Measurements from ENCODE around the gene IFNAR1.
"Not testable (repeated sequence)": the region's sequence is repeated elsewhere in the genome, so short reads cannot be mapped to it uniquely, and the experiment has no call there.

The IFNAR1 gene

GRCh38 chr21:33350676-33351075 is 25.9 kb downstream of the IFNAR1 start:
- DNase-seq: no peak

- no peak for DNase-seq
Observed at GRCh38 chr21:33355355-33355754, 30.6 kb downstream of the IFNAR1 start.

GRCh38 chr21:33355996-33356395 is 31.2 kb downstream of the IFNAR1 start:
- DNase-seq: no peak

- DNase-seq: no peak
Observed at GRCh38 chr21:33357177-33357576, 32.4 kb downstream of the IFNAR1 start.

- no peak for DNase-seq
Observed at GRCh38 chr21:33359446-33359845, 34.7 kb downstream of the IFNAR1 start.

GRCh38 chr21:33360281-33360680 is 35.5 kb downstream of the IFNAR1 start:
- DNase-seq: no peak

GRCh38 chr21:33360881-33361602 is 36.3 kb downstream of the IFNAR1 start:
- peak; percentile 92 for DNase-seq

- peak; percentile 62 for DNase-seq
Observed at GRCh38 chr21:33362044-33362555, 37.3 kb downstream of the IFNAR1 start.

- DNase-seq: not testable (repeated sequence)
Observed at GRCh38 chr21:33363911-33364609, 39.3 kb downstream of the IFNAR1 start.

GRCh38 chr21:33364830-33365229 is 40.1 kb downstream of the IFNAR1 start:
- no peak for DNase-seq

- DNase-seq: no peak
Observed at GRCh38 chr21:33367309-33367973, 42.7 kb downstream of the IFNAR1 start.

GRCh38 chr21:33368124-33368523 is 43.4 kb downstream of the IFNAR1 start:
- DNase-seq: no peak

- DNase-seq: no peak
Observed at GRCh38 chr21:33368576-33368975, 43.8 kb downstream of the IFNAR1 start.

GRCh38 chr21:33369586-33369985 is 44.8 kb downstream of the IFNAR1 start:
- DNase-seq: no peak

- no peak for DNase-seq
Observed at GRCh38 chr21:33370305-33370704, 45.5 kb downstream of the IFNAR1 start.

GRCh38 chr21:33371366-33371765 is 46.6 kb downstream of the IFNAR1 start:
- no peak for DNase-seq

GRCh38 chr21:33372582-33372981 is 47.8 kb downstream of the IFNAR1 start:
- no peak for DNase-seq

- DNase-seq: no peak
Observed at GRCh38 chr21:33373451-33373850, 48.7 kb downstream of the IFNAR1 start.

GRCh38 chr21:33374080-33374449 is 49.3 kb downstream of the IFNAR1 start:
- DNase-seq: no peak

GRCh38 chr21:33374450-33375096 is 49.8 kb downstream of the IFNAR1 start:
- peak; percentile 63 for DNase-seq

- DNase-seq: no peak
Observed at GRCh38 chr21:33375101-33375644, 50.4 kb downstream of the IFNAR1 start.

GRCh38 chr21:33377221-33377920 is 52.6 kb downstream of the IFNAR1 start:
- no peak for DNase-seq
